GM19035 (cell line): ENCODE measurements around the gene TRIOBP.

Experiments used
- ATAC-seq: cut with Tn5 transposase; IDR thresholded peaks from one replicate; pipeline ENCODE4 v1.9.1; 2021; ENCODE audit not compliant: unreplicated experiment

TRIOBP gene

GRCh38 chr22:37802310-37803194 lies 105.7 kb downstream of the TRIOBP start:
- no peak for ATAC-seq

- no peak for ATAC-seq
Measured at GRCh38 chr22:37803195-37803638, 106.4 kb downstream of the TRIOBP start.

GRCh38 chr22:37803639-37804351 lies 106.9 kb downstream of the TRIOBP start:
- ATAC-seq = no peak

- ATAC-seq = no peak
Measured at GRCh38 chr22:37804352-37804880, 107.6 kb downstream of the TRIOBP start.

- ATAC-seq = no peak
Measured at GRCh38 chr22:37804881-37805809, 108.3 kb downstream of the TRIOBP start.

- no peak for ATAC-seq
Measured at GRCh38 chr22:37805810-37806277, 109.0 kb downstream of the TRIOBP start.

- no peak for ATAC-seq
Measured at GRCh38 chr22:37806409-37807333, 109.8 kb downstream of the TRIOBP start.

GRCh38 chr22:37807410-37808293 lies 110.8 kb downstream of the TRIOBP start, which contains the start of gene GCAT:
Gene GCAT, plus strand, starts transcription at chr22:37807934. Its CDS starts 34 bp downstream, at chr22:37807968.
- ATAC-seq = peak; percentile 88

- ATAC-seq = no peak
Measured at GRCh38 chr22:37808294-37808657, 111.4 kb downstream of the TRIOBP start.

GRCh38 chr22:37809672-37810333 lies 113.0 kb downstream of the TRIOBP start:
- ATAC-seq = no peak

GRCh38 chr22:37811867-37812266 lies 115.0 kb downstream of the TRIOBP start:
- no peak for ATAC-seq

- ATAC-seq = no peak
Measured at GRCh38 chr22:37812869-37813678, 116.2 kb downstream of the TRIOBP start.

- no peak for ATAC-seq
Measured at GRCh38 chr22:37815593-37815992, 118.7 kb downstream of the TRIOBP start.

GRCh38 chr22:37816543-37817180 lies 119.8 kb downstream of the TRIOBP start:
- ATAC-seq = no peak

GRCh38 chr22:37817705-37818408 lies 121.0 kb downstream of the TRIOBP start:
- ATAC-seq = no peak
